SU-DHL-6 (cell line): Measurements from ENCODE around the gene ARHGAP6.

Source experiments
- H2AFZ ChIP-seq: fragments of 200-600 bp; sonication (generic); 2 replicates; pipeline ENCODE4 v1.6.1; 2014; ENCODE audit warnings: low read depth, mild to moderate bottlenecking, moderate library complexity, mixed read lengths, antibody characterized with exemption, low read length; ENCODE audit not compliant: severe bottlenecking
- H3F3A ChIP-seq: fragments of 200-600 bp; shearing (Covaris generic); 2 replicates; pipeline ENCODE4 v1.6.0; 2016; ENCODE audit warnings: antibody characterized with exemption, mild to moderate bottlenecking; ENCODE audit not compliant: insufficient read depth
- H3K27ac ChIP-seq: fragments of 200-600 bp; sonication (generic); 2 replicates; pipeline ENCODE4 v1.5.1; 2016; ENCODE audit warnings: low read depth, mild to moderate bottlenecking, low read length, moderate library complexity, mixed read lengths
- H3K27me3 ChIP-seq: fragments of 200-600 bp; sonication (generic), shearing (Covaris generic); 2 replicates; pipeline ENCODE4 v1.6.0; 2014; ENCODE audit warnings: mild to moderate bottlenecking, low read length
- H3K36me3 ChIP-seq: fragments of 200-600 bp; sonication (generic); 2 replicates; pipeline ENCODE4 v1.6.1; 2014; ENCODE audit warnings: mild to moderate bottlenecking, low read length, mixed read lengths
- H3K4me2 ChIP-seq: fragments of 300-600, 200-600 bp; shearing (Covaris generic), sonication (generic); 2 replicates; pipeline ENCODE4 v1.6.0; 2014; ENCODE audit warnings: low read length, low read depth, mild to moderate bottlenecking; ENCODE audit not compliant: poor library complexity, severe bottlenecking
- H3K4me3 ChIP-seq: fragments of 200-600 bp; sonication (generic); 2 replicates; pipeline ENCODE4 v1.5.1; 2014; ENCODE audit warnings: antibody characterized with exemption, low read length, mild to moderate bottlenecking, mixed read lengths; ENCODE audit not compliant: insufficient read depth, poor library complexity, severe bottlenecking
- H3K79me2 ChIP-seq: fragments of 200-600 bp; sonication (generic); 2 replicates; pipeline ENCODE4 v1.6.1; 2014; ENCODE audit warnings: mild to moderate bottlenecking, low read length, moderate library complexity; ENCODE audit not compliant: insufficient read depth
- H3K9ac ChIP-seq: fragments of 200-600 bp; sonication (generic); 2 replicates; pipeline ENCODE4 v1.7.0; 2014; ENCODE audit warnings: mild to moderate bottlenecking, low read length
- H3K9me2 ChIP-seq: fragments of 200-600 bp; sonication (generic); replicated peaks from 2 replicates; pipeline ENCODE4 v1.6.1; 2014; ENCODE audit warnings: low read length; ENCODE audit not compliant: insufficient read depth
- H3K9me3 ChIP-seq: fragments of 200-600 bp; sonication (generic); 2 replicates; pipeline ENCODE4 v1.6.1; 2014; ENCODE audit warnings: low read length, mixed read lengths; ENCODE audit not compliant: insufficient read depth
- H4K20me1 ChIP-seq: fragments of 200-600 bp; sonication (generic); 2 replicates; pipeline ENCODE4 v1.6.1; 2014; ENCODE audit warnings: low read depth, mild to moderate bottlenecking, antibody characterized with exemption, low read length, moderate library complexity, mixed read lengths
- CTCF ChIP-seq: fragments of 200-600 bp; sonication (generic); IDR thresholded peaks from one replicate; pipeline ENCODE4 v1.5.1; 2017; ENCODE audit warnings: antibody characterized with exemption, mild to moderate bottlenecking, low read length, moderate library complexity; ENCODE audit not compliant: insufficient read depth, poor library complexity, severe bottlenecking
- EZH2phosphoT487 ChIP-seq: fragments of 200-600 bp; sonication (generic), shearing (Covaris generic); conservative IDR thresholded peaks from 2 replicates; pipeline ENCODE4 v1.6.1; 2018; ENCODE audit warnings: mild to moderate bottlenecking, antibody characterized with exemption, low read length, moderate library complexity, mixed read lengths

Gene ARHGAP6

DNA sequence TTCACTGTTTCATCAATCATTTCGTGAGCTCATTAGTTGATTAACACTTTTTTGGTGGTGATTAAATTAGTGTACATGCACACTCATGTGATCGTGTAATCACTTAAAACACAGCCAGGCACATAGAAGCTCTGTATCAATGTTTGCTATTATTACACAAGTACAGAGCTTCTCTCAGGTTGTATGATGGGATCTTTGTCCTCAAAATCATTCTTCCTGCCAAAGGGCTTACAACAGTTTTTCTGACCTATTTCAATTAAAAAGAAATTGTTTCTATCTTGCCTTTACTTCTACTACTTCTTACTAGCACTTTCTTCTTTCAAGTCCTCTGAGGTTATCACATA is 227.4 kb downstream of the ARHGAP6 start:
- Histone ChIP-seq H3K27me3 (no peaks in the 10 kb centered on the region), H3K4me3 (no peak overlapping the region), H4K20me1 (no peaks in the 10 kb centered on the region), H3K36me3 (no peaks in the 10 kb centered on the region), H3K9me2 (no peaks in the 10 kb centered on the region), H2AFZ (no peak overlapping the region), H3K4me2 (no peak overlapping the region), H3K9me3 (no peaks in the 10 kb centered on the region), H3K27ac (no peak overlapping the region), H3K79me2 (no peaks in the 10 kb centered on the region), H3K9ac (no peak overlapping the region), H3F3A (no peaks in the 10 kb centered on the region)
- TF ChIP-seq EZH2phosphoT487: no peak
- no peak for TF ChIP-seq CTCF

DNA sequence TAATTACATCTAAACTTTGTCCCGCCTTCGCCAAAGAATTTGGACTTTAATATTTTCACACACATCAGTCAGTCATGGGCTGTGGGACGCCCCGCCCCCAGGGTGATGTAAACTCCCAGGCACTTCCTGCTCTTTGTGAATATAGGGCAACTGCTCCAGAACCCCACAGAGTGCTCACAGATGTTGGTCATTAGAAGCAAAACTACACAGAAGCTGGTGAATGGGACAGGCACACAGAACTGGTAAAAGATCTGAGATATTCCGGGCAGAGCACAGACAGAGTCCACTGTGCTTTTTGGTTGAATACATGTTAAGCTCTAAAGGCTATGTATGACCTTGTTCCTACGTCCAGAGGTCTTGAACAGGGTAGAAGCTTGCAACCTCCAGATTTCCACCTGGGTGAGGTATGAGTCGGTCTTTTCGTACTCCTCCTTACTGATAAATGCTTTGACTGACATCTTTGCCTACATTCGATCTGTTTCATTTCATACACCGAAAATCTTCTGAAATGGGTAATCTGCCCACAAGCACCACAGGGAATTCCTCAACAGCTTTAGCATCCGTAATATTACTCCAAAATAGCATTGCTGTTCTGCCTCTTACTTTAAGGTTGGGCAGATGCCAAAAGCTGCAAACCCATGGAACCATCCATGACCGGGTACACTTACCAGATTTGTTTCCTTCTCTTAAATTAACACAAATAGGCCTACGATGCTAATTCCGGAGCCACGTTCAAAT is 227.9 kb downstream of the ARHGAP6 start:
- Histone ChIP-seq H3K36me3 (no peaks in the 10 kb centered on the region), H3K4me2 (no peak overlapping the region), H2AFZ (no peak overlapping the region), H3K9me3 (no peaks in the 10 kb centered on the region), H3K79me2 (no peaks in the 10 kb centered on the region), H4K20me1 (no peaks in the 10 kb centered on the region), H3K9ac (no peak overlapping the region), H3K4me3 (no peak overlapping the region), H3K9me2 (no peaks in the 10 kb centered on the region), H3F3A (no peaks in the 10 kb centered on the region), H3K27ac (no peak overlapping the region), H3K27me3 (no peaks in the 10 kb centered on the region)
- TF ChIP-seq CTCF: no peak
- TF ChIP-seq EZH2phosphoT487: no peak

DNA sequence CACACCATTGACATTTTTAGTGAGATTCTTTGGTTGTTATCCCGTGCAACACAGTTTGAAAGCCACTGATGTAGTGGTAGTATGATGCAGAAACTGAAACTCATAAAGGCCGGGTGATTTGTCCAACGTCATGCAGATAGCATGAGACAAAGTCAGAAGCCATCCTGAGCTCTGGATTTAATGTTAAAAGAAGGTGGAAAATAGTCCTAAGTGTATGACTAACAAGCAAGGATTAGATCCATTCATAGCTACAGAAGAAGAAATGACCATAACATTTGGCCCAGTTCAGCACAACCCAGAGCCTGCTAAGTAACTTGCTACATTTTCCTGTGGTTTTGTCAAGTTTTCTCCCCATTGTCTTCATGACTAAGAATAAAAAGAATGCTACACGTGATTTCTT is 230.2 kb downstream of the ARHGAP6 start:
- no peaks in the 10 kb centered on the region for H3K9me3 ChIP-seq
- no peaks in the 10 kb centered on the region for H3K9me2 ChIP-seq
- TF ChIP-seq CTCF (no peak), EZH2phosphoT487 (no peak)
- H4K20me1 ChIP-seq: no peaks in the 10 kb centered on the region
- H3K79me2 ChIP-seq: no peaks in the 10 kb centered on the region
- no peak overlapping the region for H3K27ac ChIP-seq
- no peak overlapping the region for H2AFZ ChIP-seq
- H3K4me3 ChIP-seq: no peak overlapping the region
- no peaks in the 10 kb centered on the region for H3F3A ChIP-seq
- no peak overlapping the region for H3K9ac ChIP-seq
- no peaks in the 10 kb centered on the region for H3K27me3 ChIP-seq
- no peak overlapping the region for H3K4me2 ChIP-seq
- no peaks in the 10 kb centered on the region for H3K36me3 ChIP-seq

DNA sequence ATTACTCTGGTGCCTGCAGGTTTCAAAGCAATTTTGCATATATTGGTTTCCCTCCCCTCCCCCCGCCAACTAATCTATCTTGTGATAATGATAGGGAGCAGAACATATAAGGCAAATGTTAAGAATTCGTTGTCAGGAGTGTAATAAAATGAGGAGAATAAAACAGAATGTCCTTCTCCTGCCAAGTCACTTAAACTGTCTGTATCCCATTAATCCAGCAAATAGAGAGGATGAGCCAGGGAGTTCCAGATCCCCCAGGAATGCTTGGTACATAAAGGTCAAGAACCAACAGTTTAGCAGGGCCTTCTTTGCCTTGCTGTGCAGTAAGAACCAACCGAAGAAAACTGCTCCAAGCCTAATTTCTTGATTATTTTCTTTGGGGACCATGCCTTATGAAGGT is 231.1 kb downstream of the ARHGAP6 start:
- H3K9ac ChIP-seq: no peak overlapping the region
- no peaks in the 10 kb centered on the region for H3K27me3 ChIP-seq
- H3F3A ChIP-seq: no peaks in the 10 kb centered on the region
- no peak overlapping the region for H3K4me2 ChIP-seq
- TF ChIP-seq CTCF: no peak
- no peak for TF ChIP-seq EZH2phosphoT487
- H3K36me3 ChIP-seq: no peaks in the 10 kb centered on the region
- H2AFZ ChIP-seq: no peak overlapping the region
- H4K20me1 ChIP-seq: no peaks in the 10 kb centered on the region
- H3K27ac ChIP-seq: no peak overlapping the region
- H3K9me2 ChIP-seq: no peaks in the 10 kb centered on the region
- no peaks in the 10 kb centered on the region for H3K79me2 ChIP-seq
- H3K4me3 ChIP-seq: no peak overlapping the region
- no peaks in the 10 kb centered on the region for H3K9me3 ChIP-seq
